HepG2 (cell line): ENCODE data around the gene NFAT5. TPM values are rescaled to one million over a fixed set of nuclear protein-coding genes. Genes with fewer than 3 reads are reported as not detected.
A peak's percentile ranks its signal among the peaks of the same experiment; 100 is the strongest.

ENCODE experiments used
- ATAD3A ChIP-seq: sonication (generic); formaldehyde crosslinking; IDR thresholded peaks from 2 replicates; pipeline ENCODE4 v1.4.0; 2020; ENCODE audit warnings: missing genetic modification reagents
- EEA1 ChIP-seq: sonication (generic); formaldehyde crosslinking; IDR thresholded peaks from 2 replicates; pipeline ENCODE4 v1.5.1; 2020; ENCODE audit warnings: mild to moderate bottlenecking, missing genetic modification reagents, borderline replicate concordance
- HDAC6 ChIP-seq: fragments of 200-600 bp; sonication (generic); IDR thresholded peaks from 2 replicates; pipeline ENCODE4 v1.7.0; 2017; ENCODE audit warnings: mild to moderate bottlenecking, antibody characterized with exemption, low read length, low read depth
- KAT7 ChIP-seq: IDR thresholded peaks from 2 replicates; pipeline ENCODE4 v1.6.1; 2018; ENCODE audit warnings: borderline replicate concordance, missing compliant biosample characterization
- KDM2A ChIP-seq: sonication (generic); formaldehyde crosslinking; IDR thresholded peaks from 2 replicates; pipeline ENCODE4 v1.4.0; 2020; ENCODE audit warnings: low read depth, missing genetic modification reagents, borderline replicate concordance
- KDM6A ChIP-seq: IDR thresholded peaks from 2 replicates; pipeline ENCODE4 v1.6.1; 2016; ENCODE audit warnings: low read depth
- POLR2A ChIP-seq, 2 experiments: IDR thresholded peaks; 2 replicates each; pipeline ENCODE4 v1.6.1; 2011; ENCODE audit warnings: low read depth in 2 of 2, low read length in 2 of 2, mild to moderate bottlenecking in 1 of 2, moderate library complexity in 1 of 2; ENCODE audit not compliant: insufficient read depth in 1 of 2
- SRY ChIP-seq: sonication (generic); formaldehyde crosslinking; IDR thresholded peaks from 2 replicates; pipeline ENCODE4 v1.8.0; 2022; ENCODE audit warnings: mild to moderate bottlenecking, missing genetic modification reagents
- STAG1 ChIP-seq: sonication (generic); formaldehyde crosslinking; IDR thresholded peaks from 2 replicates; pipeline ENCODE4 v1.4.0; 2020; ENCODE audit warnings: missing genetic modification reagents
- ZBTB7A ChIP-seq: sonication (generic); formaldehyde crosslinking; IDR thresholded peaks from 2 replicates; pipeline ENCODE4 v1.8.0; 2022; ENCODE audit warnings: mild to moderate bottlenecking, missing genetic modification reagents
- ZFYVE20 ChIP-seq: sonication (generic); formaldehyde crosslinking; IDR thresholded peaks from 2 replicates; pipeline ENCODE4 v1.8.0; 2023; ENCODE audit warnings: low read depth, mild to moderate bottlenecking, moderate library complexity, missing genetic modification reagents, borderline replicate concordance
- ZNF441 ChIP-seq: sonication (generic); formaldehyde crosslinking; IDR thresholded peaks from 2 replicates; pipeline ENCODE4 v1.7.0; 2021; ENCODE audit warnings: missing genetic modification reagents, borderline replicate concordance
- ZNF543 ChIP-seq: sonication (generic); formaldehyde crosslinking; IDR thresholded peaks from 2 replicates; pipeline ENCODE4 v1.4.0; 2020; ENCODE audit warnings: mild to moderate bottlenecking, missing genetic modification reagents
- ZNF569 ChIP-seq: sonication (generic); formaldehyde crosslinking; IDR thresholded peaks from 2 replicates; pipeline ENCODE4 v1.5.0; 2020; ENCODE audit warnings: mild to moderate bottlenecking, missing genetic modification reagents, moderate library complexity, borderline replicate concordance
- polyA plus RNA-seq, 8 experiments: library from polyadenylated mRNA; depleted of rRNA in 3 of 8; stranded (reverse) in 7 of 8; unstranded in 1 of 8; fragments of >200 nt; fragmentation: Illumina TruSeq in 4 of 8; extraction: Trizol in 4 of 8; gene quantifications; 2 replicates each; pipeline versions ENCODE4 v1.2.1 to v1.2.3, GENCODE V29; 2011 to 2016; ENCODE audit warnings: low read depth in 4 of 8, missing spikeins in 1 of 8, mixed read lengths in 1 of 8; ENCODE audit not compliant: insufficient read depth in 1 of 8
- total RNA-seq, 5 experiments: library from RNA; depleted of rRNA; stranded (reverse); fragments of >200 nt; fragmentation: Illumina TruSeq; extraction: Trizol; gene quantifications; 2 replicates each; pipeline ENCODE4 v1.2.3, GENCODE V29; 2016; ENCODE audit warnings: low read depth in 1 of 5
- TF ChIP-seq, protein P1 (sequence below): sonication (generic); formaldehyde crosslinking; IDR thresholded peaks from 2 replicates; pipeline ENCODE4 v1.8.0; 2022; ENCODE audit warnings: missing genetic modification reagents, mild to moderate bottlenecking, borderline replicate concordance
- TF ChIP-seq, protein P2 (sequence below): sonication (generic); formaldehyde crosslinking; IDR thresholded peaks from 2 replicates; pipeline ENCODE4 v1.4.0; 2020; ENCODE audit warnings: low read depth, mild to moderate bottlenecking, missing genetic modification reagents
- TF ChIP-seq, protein P3 (sequence below): sonication (generic); formaldehyde crosslinking; IDR thresholded peaks from 2 replicates; pipeline ENCODE4 v1.4.0; 2020; ENCODE audit warnings: missing genetic modification reagents; ENCODE audit errors: not compliant biosample characterization
- TF ChIP-seq, protein P4 (sequence below): sonication (generic); formaldehyde crosslinking; conservative IDR thresholded peaks from 2 replicates; pipeline ENCODE4 v1.8.0; 2022; ENCODE audit warnings: mild to moderate bottlenecking, moderate library complexity, missing genetic modification reagents
- TF ChIP-seq, protein P5 (sequence below): sonication (generic); formaldehyde crosslinking; IDR thresholded peaks from 2 replicates; pipeline ENCODE4 v1.8.0; 2022; ENCODE audit warnings: mild to moderate bottlenecking, missing genetic modification reagents, borderline replicate concordance
- TF ChIP-seq, protein P6 (sequence below): sonication (generic); formaldehyde crosslinking; IDR thresholded peaks from 2 replicates; pipeline ENCODE4 v1.5.0; 2020; ENCODE audit warnings: missing genetic modification reagents

Gene NFAT5
- total and polyA plus RNA-seq, 2 of the 13 experiments (the other 11 are each of a cell fraction or from before 2014, with no cell fraction given): 20.5 to 54.3 TPM

DNA sequence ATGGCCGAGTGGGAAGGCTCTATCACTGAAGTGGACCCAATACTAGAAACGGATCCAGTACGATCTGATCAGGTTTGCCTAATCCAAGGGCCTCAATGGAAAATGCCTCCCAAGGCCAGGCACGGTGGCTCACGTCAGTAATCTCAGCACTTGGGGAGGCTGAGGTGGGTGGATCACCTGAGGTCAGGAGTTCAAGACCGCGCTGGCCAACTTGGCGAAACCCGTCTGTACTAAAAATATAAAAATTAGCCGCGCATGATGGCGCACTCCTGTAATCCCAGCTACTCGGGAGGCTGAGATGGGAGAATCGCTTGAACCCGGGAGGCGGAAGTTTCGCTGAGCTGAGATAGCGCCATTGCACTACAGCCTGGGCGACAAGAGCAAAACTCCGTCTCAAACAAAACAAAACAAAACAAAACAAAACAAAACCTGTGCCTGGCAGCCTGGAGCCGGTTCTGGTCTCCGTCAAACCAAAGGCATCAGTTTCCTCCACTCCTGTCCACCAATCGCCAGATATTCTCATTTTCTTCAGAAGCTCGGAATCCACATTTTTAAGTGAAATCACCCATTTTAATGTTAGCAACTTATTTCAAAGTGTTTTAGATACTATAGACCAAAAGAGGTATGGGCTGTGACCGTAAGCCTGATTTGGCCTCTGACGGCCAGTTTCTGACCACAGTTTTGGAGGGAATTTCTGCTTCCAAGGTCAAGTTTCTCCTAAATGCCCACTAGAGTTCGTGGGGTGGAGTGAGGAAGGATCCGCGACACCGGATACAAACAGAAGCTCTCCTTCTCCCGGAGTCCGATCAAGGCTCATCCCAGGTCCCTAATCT is 159.9 kb downstream of the NFAT5 start (continued):
- TF ChIP-seq EEA1 (CRISPR knock-in tag) (no peak), KDM2A (CRISPR knock-in tag) (peak; percentile 1; the same call in 1 of the 2 replicates), KDM6A (CRISPR knock-in tag) (no peak), STAG1 (0 out of 2 replicates have a peak, but pooled peaks have one; percentile 3), ZBTB7A (CRISPR knock-in tag) (no peak), ZNF441 (CRISPR knock-in tag) (peak; percentile 99), HDAC6 (0 out of 2 replicates have a peak, but pooled peaks have one; percentile 30), ZNF543 (peak; percentile 27; the same call in 1 of the 2 replicates), ZNF569 (no peak), ZFYVE20 (CRISPR knock-in tag) (no peak), SRY (CRISPR knock-in tag) (no peak; the same call in 1 of the 2 replicates), ATAD3A (no peak), KAT7 (CRISPR knock-in tag) (0 out of 2 replicates have a peak, but pooled peaks have one; percentile 26), POLR2A (IDR thresholded peaks at IDR 0.05; ENCODE audit: insufficient read depth in 1 of 2, low read depth in 2 of 2, low read length in 2 of 2) (0 out of 4 replicates have a peak, but pooled peaks of 1 of the 2 experiments have one; percentile 15)
- TF ChIP-seq, protein P1, sequence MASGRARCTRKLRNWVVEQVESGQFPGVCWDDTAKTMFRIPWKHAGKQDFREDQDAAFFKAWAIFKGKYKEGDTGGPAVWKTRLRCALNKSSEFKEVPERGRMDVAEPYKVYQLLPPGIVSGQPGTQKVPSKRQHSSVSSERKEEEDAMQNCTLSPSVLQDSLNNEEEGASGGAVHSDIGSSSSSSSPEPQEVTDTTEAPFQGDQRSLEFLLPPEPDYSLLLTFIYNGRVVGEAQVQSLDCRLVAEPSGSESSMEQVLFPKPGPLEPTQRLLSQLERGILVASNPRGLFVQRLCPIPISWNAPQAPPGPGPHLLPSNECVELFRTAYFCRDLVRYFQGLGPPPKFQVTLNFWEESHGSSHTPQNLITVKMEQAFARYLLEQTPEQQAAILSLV (CRISPR knock-in tag): no peak
- TF ChIP-seq, protein P2, sequence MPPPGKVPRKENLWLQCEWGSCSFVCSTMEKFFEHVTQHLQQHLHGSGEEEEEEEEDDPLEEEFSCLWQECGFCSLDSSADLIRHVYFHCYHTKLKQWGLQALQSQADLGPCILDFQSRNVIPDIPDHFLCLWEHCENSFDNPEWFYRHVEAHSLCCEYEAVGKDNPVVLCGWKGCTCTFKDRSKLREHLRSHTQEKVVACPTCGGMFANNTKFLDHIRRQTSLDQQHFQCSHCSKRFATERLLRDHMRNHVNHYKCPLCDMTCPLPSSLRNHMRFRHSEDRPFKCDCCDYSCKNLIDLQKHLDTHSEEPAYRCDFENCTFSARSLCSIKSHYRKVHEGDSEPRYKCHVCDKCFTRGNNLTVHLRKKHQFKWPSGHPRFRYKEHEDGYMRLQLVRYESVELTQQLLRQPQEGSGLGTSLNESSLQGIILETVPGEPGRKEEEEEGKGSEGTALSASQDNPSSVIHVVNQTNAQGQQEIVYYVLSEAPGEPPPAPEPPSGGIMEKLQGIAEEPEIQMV (CRISPR knock-in tag): no peak
- TF ChIP-seq, protein P3, sequence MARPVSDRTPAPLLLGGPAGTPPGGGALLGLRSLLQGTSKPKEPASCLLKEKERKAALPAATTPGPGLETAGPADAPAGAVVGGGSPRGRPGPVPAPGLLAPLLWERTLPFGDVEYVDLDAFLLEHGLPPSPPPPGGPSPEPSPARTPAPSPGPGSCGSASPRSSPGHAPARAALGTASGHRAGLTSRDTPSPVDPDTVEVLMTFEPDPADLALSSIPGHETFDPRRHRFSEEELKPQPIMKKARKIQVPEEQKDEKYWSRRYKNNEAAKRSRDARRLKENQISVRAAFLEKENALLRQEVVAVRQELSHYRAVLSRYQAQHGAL (CRISPR knock-in tag): no peak
- TF ChIP-seq, protein P4, sequence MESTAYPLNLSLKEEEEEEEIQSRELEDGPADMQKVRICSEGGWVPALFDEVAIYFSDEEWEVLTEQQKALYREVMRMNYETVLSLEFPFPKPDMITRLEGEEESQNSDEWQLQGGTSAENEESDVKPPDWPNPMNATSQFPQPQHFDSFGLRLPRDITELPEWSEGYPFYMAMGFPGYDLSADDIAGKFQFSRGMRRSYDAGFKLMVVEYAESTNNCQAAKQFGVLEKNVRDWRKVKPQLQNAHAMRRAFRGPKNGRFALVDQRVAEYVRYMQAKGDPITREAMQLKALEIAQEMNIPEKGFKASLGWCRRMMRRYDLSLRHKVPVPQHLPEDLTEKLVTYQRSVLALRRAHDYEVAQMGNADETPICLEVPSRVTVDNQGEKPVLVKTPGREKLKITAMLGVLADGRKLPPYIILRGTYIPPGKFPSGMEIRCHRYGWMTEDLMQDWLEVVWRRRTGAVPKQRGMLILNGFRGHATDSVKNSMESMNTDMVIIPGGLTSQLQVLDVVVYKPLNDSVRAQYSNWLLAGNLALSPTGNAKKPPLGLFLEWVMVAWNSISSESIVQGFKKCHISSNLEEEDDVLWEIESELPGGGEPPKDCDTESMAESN (CRISPR knock-in tag): 0 out of 2 replicates have a peak, but pooled peaks have one; percentile 7
- TF ChIP-seq, protein P5, sequence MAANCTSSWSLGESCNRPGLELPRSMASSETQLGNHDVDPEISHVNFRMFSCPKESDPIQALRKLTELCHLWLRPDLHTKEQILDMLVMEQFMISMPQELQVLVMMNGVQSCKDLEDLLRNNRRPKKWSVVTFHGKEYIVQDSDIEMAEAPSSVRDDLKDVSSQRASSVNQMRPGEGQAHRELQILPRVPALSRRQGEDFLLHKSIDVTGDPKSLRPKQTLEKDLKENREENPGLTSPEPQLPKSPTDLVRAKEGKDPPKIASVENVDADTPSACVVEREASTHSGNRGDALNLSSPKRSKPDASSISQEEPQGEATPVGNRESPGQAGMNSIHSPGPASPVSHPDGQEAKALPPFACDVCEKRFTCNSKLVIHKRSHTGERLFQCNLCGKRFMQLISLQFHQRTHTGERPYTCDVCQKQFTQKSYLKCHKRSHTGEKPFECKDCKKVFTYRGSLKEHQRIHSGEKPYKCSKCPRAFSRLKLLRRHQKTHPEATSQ (CRISPR knock-in tag): 0 out of 2 replicates have a peak, but pooled peaks have one; percentile 12
- TF ChIP-seq, protein P6, sequence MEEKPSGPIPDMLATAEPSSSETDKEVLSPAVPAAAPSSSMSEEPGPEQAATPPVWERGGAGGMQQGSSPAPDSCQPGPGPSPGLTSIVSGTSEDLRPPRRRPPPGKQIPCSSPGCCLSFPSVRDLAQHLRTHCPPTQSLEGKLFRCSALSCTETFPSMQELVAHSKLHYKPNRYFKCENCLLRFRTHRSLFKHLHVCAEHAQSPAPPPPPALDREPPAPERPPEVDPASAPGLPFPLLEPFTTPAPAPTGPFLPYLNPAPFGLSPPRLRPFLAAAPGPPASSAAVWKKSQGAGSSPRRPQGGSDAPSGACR (CRISPR knock-in tag): no peak
